HG03097 (cell line): ENCODE measurements around the gene RALGAPA2.
A peak's percentile ranks its signal among the peaks of the same experiment; 100 is the strongest.

ENCODE experiments used
- ATAC-seq: cut with Tn5 transposase; IDR thresholded peaks from one replicate; pipeline ENCODE4 v1.9.1; 2021; ENCODE audit not compliant: unreplicated experiment, low FRiP score

Gene RALGAPA2

DNA sequence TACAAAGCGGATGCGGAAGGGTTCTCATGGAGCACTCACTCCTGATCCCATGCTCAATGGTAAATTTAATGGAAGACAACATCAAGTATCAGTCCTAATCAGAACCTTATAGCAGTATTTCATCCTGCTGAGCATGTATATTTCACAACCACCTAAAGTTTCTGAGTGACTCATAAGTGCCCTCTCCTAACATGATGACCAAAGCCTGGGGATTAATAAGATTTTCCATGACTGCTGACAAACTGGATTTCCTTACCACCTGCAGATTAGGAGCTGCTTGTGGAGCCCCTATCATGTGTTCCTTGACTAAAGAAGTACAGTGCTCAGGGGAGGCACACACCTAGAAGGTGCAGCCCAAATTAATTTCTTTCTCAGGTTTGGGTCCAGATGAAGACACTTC, 231.8 kb downstream of the RALGAPA2 start:
- no peak for ATAC-seq

GRCh38 chr20:20480126-20480525, 232.3 kb downstream of the RALGAPA2 start:
- no peak for ATAC-seq

DNA sequence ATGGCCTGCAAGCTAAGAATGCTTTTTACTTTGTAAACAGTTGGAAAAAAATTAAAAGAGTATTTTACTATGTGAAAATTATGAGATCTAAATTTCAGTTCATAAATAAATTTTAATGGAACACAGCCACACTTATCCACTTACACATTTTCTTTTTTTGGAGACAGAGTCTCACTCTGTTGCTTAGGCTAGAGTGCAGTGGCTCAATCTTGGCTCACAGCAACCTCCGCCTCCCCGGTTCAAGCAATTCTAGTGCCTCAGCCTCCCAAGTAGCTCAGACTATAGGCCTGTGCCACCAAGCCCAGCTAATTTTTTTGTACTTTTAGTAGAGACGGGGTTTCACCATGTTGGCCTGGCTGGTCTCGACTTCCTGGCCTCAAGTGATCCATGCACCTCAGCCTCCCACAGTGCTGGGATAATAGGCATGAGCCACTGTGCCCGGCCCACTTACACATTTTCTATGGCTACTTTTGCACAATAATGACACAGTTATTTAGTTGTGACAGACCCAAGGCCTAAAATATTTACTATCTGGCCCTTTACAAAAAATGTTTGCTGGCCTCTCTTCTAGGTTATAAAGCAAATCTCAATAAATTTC, 234.9 kb downstream of the RALGAPA2 start:
- ATAC-seq = no peak

- ATAC-seq = no peak
These were observed 235.9 kb downstream of the RALGAPA2 start for GRCh38 chr20:20476504-20476903.

GRCh38 chr20:20473657-20474056, 238.8 kb downstream of the RALGAPA2 start:
- no peak for ATAC-seq

DNA sequence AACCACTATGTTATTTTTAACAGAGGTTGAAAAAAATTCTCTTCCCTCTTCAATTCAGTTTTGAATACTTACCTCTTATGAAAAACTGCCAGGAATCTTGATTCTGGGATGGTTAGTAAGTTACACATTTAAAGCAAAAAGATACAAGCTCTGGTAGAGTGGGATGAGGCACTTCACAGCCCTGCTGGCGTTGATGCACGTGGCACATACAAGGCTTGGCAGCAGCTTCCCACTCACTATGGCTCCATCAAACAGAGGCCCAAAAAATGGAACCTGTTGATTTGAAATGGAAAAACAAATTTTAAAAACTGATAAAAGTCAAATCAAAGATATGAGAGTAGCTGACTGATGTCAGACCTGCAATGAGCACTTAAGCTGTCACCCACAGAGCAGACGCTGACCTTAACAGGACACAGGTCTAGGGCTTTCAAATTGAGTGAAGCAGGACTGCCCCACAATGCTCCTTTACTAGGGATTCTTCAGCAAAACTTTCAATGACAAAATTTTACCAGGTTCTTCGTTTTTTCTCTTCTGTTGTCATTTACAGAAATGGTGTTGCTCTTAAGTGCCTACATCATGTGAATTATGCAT, 239.7 kb downstream of the RALGAPA2 start:
- ATAC-seq = no peak

DNA sequence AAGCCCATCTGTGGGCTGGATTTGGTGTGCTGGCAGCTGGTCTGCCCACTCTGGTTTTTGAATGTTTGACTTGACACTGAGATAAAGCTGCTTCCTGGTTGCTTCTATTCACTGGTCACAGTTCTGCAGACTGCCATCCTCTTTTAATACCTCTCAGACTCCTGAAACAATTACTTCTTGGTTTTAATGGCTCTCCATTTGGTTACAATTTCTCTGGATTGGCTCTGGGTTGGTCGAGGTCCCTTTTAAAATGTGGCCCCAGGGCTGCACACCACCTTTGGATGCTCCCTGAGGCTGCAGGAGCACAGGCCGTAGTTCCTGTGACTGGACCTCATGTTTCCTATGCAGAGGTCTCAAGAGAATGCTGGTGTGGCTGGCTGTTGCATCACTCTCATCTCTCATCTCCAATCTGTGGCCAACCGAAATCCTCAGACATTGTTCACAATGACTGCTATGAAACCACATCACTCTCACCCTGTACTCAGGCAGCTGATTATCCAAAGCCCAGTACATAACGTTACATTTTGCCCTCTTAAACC, 246.0 kb downstream of the RALGAPA2 start:
- ATAC-seq = peak; percentile 77

- ATAC-seq = no peak
These were observed 247.2 kb downstream of the RALGAPA2 start for GRCh38 chr20:20465252-20465651.

GRCh38 chr20:20463933-20464374, 248.5 kb downstream of the RALGAPA2 start:
- ATAC-seq = no peak

- ATAC-seq = no peak
These were observed 250.3 kb downstream of the RALGAPA2 start for GRCh38 chr20:20462185-20462584.

GRCh38 chr20:20461551-20461950, 250.9 kb downstream of the RALGAPA2 start:
- ATAC-seq = no peak

GRCh38 chr20:20459726-20460125, 252.7 kb downstream of the RALGAPA2 start:
- no peak for ATAC-seq

DNA sequence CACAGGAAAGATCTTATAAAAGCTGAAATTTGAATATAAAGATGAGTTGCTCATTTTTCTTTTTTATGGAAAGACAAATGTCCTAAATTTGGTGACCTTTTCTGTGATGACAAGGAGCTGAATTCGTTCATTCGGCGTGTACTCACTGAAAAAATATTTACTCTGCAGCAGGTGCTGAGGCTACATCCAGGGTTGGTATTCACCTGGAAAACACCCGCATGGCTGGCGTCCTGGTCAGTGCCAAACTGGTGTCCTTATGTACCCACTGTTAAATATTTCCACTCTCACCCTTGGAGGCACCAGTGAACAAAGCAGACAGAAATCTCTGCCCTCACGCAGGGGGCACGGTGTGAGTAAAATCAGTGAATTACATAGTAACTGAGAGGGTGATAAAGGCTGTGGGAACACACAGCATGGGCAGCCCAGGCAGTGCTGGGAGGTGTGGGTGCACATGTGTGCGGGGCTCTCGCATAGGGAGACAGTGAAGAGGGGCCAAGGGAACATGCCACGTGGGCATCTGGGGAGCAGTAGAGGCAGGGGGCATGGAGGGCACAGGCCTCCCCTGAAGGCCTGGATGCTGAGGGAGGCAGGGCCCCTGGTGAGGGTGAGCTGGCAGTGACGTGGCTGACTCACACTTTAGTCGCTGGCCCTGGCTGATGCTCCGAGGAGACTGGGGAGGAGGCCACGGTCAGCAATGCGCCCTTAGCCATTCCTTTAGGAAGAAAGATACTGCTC, 254.9 kb downstream of the RALGAPA2 start:
- no peak for ATAC-seq

DNA sequence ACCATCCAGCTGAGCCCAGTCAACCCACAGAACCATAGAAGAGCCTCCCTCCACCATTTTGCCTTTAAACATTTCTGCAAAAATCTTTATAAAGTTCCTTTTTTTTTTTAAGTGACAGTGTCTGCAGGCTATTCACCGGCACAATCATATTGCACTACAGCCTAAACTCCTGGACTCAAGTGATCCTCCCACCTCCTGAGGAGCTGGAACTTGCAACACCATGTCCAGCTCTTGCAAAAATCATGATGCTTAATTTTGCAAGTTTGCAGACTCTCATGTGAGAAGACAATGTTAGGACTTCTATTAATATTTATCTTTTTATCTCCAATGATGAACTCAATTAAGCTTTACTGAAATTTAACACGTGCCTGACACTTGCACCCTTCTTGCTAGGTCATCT, 255.7 kb downstream of the RALGAPA2 start:
- ATAC-seq = no peak

- ATAC-seq = no peak
These were observed 256.5 kb downstream of the RALGAPA2 start for GRCh38 chr20:20455926-20456325.

GRCh38 chr20:20454850-20455627, 257.4 kb downstream of the RALGAPA2 start:
- no peak for ATAC-seq

GRCh38 chr20:20454367-20454766, 258.1 kb downstream of the RALGAPA2 start:
- ATAC-seq = no peak

- peak; percentile 79 for ATAC-seq
These were observed 260.2 kb downstream of the RALGAPA2 start for GRCh38 chr20:20452254-20452676.

GRCh38 chr20:20450521-20450920, 261.9 kb downstream of the RALGAPA2 start:
- no peak for ATAC-seq

DNA sequence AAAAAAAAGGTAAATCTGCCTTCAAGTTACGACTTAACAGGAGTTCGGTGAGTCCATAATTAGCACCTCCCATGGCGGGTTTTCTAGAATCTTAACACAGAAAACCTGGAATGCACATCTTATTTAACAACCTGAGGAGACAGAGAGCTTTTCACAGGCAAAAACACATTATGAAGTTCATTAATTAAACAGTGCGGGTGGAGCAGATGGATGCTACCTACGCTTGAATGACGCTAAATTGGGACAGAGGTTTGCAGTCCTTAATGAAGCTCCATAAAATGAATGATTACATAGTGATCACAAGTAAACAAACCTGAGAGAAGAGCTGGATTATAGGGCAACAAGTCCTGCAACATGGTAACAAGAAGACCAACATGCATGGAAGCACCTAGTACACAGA, 263.6 kb downstream of the RALGAPA2 start:
- ATAC-seq = no peak

DNA sequence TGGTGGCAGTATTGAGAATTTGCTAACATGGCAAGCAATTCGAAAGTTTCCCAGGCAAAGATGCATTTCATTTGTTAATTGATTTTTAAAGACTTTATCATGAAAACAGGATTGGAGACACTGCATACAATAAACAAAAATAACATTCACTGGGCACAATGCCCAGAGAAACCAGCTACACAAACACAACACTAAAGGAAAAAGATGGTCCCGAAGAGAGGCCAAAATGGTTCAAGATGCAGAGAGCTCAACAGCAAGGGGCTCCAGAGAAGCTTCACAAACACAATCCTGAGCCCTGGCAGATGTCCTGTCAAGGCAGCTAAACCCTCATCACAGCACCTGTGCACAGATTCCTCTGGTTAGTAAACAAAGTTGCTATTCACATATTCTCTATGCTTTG, 265.2 kb downstream of the RALGAPA2 start:
- ATAC-seq = no peak
